HL-60 (cell line): ENCODE data around the gene ZFHX2.

Experiments
- CTCF ChIP-seq: IDR thresholded peaks from one replicate; pipeline ENCODE4 v1.5.1; 2011; ENCODE audit warnings: low read length, control low read depth, inconsistent platforms; ENCODE audit not compliant: insufficient read depth
- GABPA ChIP-seq: IDR thresholded peaks from 2 replicates; pipeline ENCODE4 v1.6.1; 2012; ENCODE audit warnings: low read depth
- POLR2AphosphoS5 ChIP-seq: IDR thresholded peaks from 2 replicates; pipeline ENCODE4 v1.6.1; 2012; ENCODE audit warnings: low read depth
- REST ChIP-seq: IDR thresholded peaks from 2 replicates; pipeline ENCODE4 v1.6.1; 2012; ENCODE audit warnings: low read depth; ENCODE audit not compliant: insufficient replicate concordance
- SPI1 ChIP-seq: IDR thresholded peaks from 2 replicates; pipeline ENCODE4 v1.6.1; 2012; ENCODE audit warnings: low read depth, mild to moderate bottlenecking, borderline replicate concordance

GRCh38 chr14:23539248-23540140 is 12.1 kb downstream of the ZFHX2 start:
- TF ChIP-seq CTCF (peak; percentile 78), POLR2AphosphoS5 (no peak), SPI1 (no peak), GABPA (no peak), REST (no peak)
